GM19467 (cell line): ENCODE measurements around the gene DENND2A.

ENCODE experiments used
- ATAC-seq: cut with Tn5 transposase; IDR thresholded peaks from one replicate; pipeline ENCODE4 v1.9.1; 2021; ENCODE audit warnings: mild to moderate bottlenecking, moderate library complexity; ENCODE audit not compliant: unreplicated experiment

The DENND2A gene

GRCh38 chr7:140475747-140476333 is 164.8 kb downstream of the DENND2A start:
- ATAC-seq, result no peak
